Parathyroid adenoma (tissue), 2 donors: ENCODE results near the gene CLIC4.
"Not testable (repeated sequence)": the region's sequence is repeated elsewhere in the genome, so short reads cannot be mapped to it uniquely, and the experiment has no call there.

ENCODE experiments used
- H2AFZ ChIP-seq: fragments of 300-600 bp; sonication (generic); one replicate; pipeline ENCODE4 v1.7.0; 2017; ENCODE audit warnings: antibody characterized with exemption, mild to moderate bottlenecking
- H3K27ac ChIP-seq: fragments of 300-600 bp; sonication (generic); one replicate; pipeline ENCODE4 v1.7.0; 2017
- H3K27me3 ChIP-seq: fragments of 300-600 bp; sonication (generic); one replicate; pipeline ENCODE4 v1.7.0; 2017; ENCODE audit warnings: low read length; ENCODE audit not compliant: control insufficient read depth, insufficient read depth
- H3K36me3 ChIP-seq: fragments of 300-600 bp; sonication (generic); one replicate; pipeline ENCODE4 v1.7.0; 2017; ENCODE audit warnings: low read length; ENCODE audit not compliant: control insufficient read depth, insufficient read depth
- H3K4me1 ChIP-seq: fragments of 300-600 bp; sonication (generic); one replicate; pipeline ENCODE4 v1.7.0; 2017; ENCODE audit warnings: control low read depth
- H3K4me2 ChIP-seq: fragments of 300-600 bp; sonication (generic); one replicate; pipeline ENCODE4 v1.7.0; 2017; ENCODE audit warnings: low read length
- H3K4me3 ChIP-seq: fragments of 300-600 bp; sonication (generic); one replicate; pipeline ENCODE4 v1.7.0; 2017; ENCODE audit warnings: low read depth, low read length
- H3K79me2 ChIP-seq: fragments of 300-600 bp; sonication (generic); one replicate; pipeline ENCODE4 v1.7.0; 2017; ENCODE audit warnings: control low read depth
- H3K9ac ChIP-seq: fragments of 300-600 bp; sonication (generic); one replicate; pipeline ENCODE4 v1.7.0; 2017; ENCODE audit warnings: mild to moderate bottlenecking
- H3K9me3 ChIP-seq: fragments of 300-600 bp; sonication (generic); one replicate; pipeline ENCODE4 v1.7.0; 2017; ENCODE audit warnings: low read length; ENCODE audit not compliant: control insufficient read depth
- TF ChIP-seq, protein P1 (sequence below): fragments of 300-600 bp; sonication (generic); IDR thresholded peaks from one replicate; pipeline ENCODE4 v1.7.0; 2017; ENCODE audit warnings: antibody characterized with exemption, mild to moderate bottlenecking
- donor health status: primary hyperparathyroidism.

Gene CLIC4

DNA sequence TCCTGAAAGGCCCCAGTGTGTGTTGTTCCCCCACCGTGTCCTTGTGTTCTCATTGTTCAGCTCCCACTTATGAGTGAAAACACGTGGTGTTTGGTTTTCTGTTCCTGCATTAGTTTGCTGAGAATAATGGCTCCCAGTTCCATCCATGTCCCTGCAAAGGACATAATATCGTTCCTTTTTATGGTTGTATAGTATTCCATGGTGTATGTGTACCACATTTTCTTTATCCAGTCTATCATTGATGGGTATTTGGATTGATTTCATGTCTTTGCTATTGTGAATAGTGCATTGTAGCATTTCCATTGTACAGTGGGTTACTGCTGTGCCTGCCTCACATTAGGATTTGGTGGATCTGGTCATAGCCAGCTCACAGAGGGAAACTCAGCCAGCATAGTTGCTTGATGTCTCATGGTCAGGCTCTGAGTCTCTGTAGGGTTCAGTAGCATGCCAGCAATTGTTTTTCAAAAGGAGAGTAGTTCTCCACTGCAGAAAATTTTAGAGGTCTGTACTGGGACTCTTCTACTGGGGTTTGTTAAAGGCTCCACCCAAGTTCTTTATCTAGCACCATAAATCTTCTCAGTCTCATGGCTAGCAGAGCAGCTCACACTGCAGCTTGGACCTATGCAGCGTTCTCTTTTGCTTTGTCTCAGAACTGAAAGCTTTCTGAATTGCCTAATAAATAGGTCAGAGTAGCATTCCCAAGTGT is 143.9 kb downstream of the CLIC4 start:
- Histone ChIP-seq H3K27me3 (no peaks in the 10 kb centered on the region), H3K9ac (no peak overlapping the region), H3K27ac (no peak overlapping the region), H3K4me1 (no peaks in the 10 kb centered on the region), H3K79me2 (no peaks in the 10 kb centered on the region), H3K4me3 (no peak overlapping the region), H3K4me2 (no peak overlapping the region), H3K9me3 (no peaks in the 10 kb centered on the region), H3K36me3 (no peaks in the 10 kb centered on the region), H2AFZ (no peak overlapping the region)
- TF ChIP-seq, protein P1, sequence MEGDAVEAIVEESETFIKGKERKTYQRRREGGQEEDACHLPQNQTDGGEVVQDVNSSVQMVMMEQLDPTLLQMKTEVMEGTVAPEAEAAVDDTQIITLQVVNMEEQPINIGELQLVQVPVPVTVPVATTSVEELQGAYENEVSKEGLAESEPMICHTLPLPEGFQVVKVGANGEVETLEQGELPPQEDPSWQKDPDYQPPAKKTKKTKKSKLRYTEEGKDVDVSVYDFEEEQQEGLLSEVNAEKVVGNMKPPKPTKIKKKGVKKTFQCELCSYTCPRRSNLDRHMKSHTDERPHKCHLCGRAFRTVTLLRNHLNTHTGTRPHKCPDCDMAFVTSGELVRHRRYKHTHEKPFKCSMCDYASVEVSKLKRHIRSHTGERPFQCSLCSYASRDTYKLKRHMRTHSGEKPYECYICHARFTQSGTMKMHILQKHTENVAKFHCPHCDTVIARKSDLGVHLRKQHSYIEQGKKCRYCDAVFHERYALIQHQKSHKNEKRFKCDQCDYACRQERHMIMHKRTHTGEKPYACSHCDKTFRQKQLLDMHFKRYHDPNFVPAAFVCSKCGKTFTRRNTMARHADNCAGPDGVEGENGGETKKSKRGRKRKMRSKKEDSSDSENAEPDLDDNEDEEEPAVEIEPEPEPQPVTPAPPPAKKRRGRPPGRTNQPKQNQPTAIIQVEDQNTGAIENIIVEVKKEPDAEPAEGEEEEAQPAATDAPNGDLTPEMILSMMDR = no peak

DNA sequence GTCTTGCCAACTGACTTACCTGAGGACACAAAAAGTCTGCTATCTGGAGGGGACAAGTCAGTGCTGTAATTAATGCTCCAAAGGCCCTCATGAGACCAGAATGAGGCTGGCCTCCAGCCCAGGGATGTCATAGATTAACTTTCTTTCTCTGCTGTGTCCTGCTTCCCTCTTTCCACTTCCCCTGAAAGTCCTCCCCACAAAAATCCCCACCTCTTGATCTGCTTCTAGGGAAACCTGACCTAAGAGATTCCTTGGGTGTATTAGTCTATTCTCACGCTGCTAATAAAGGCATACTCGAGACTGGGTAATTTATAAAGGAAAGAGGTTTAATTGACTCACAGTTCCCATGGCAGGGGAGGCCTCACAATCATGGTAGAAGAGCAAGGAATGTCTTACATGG is 145.6 kb downstream of the CLIC4 start:
- H3K4me1 ChIP-seq = no peaks in the 10 kb centered on the region
- H3K4me3 ChIP-seq = no peak overlapping the region
- no peaks in the 10 kb centered on the region for H3K79me2 ChIP-seq
- H3K27ac ChIP-seq = no peak overlapping the region
- no peaks in the 10 kb centered on the region for H3K9me3 ChIP-seq
- TF ChIP-seq, protein P1 = no peak
- H3K36me3 ChIP-seq = no peaks in the 10 kb centered on the region
- H2AFZ ChIP-seq = no peak overlapping the region
- no peak overlapping the region for H3K9ac ChIP-seq
- no peak overlapping the region for H3K4me2 ChIP-seq
- no peaks in the 10 kb centered on the region for H3K27me3 ChIP-seq

GRCh38 chr1:24891367-24891766 is 146.1 kb downstream of the CLIC4 start:
- H3K4me1 ChIP-seq, H2AFZ ChIP-seq, H3K4me3 ChIP-seq, H3K27me3 ChIP-seq, H3K27ac ChIP-seq, H3K79me2 ChIP-seq, H3K4me2 ChIP-seq, H3K36me3 ChIP-seq, H3K9me3 ChIP-seq, H3K9ac ChIP-seq: not testable (repeated sequence)

DNA sequence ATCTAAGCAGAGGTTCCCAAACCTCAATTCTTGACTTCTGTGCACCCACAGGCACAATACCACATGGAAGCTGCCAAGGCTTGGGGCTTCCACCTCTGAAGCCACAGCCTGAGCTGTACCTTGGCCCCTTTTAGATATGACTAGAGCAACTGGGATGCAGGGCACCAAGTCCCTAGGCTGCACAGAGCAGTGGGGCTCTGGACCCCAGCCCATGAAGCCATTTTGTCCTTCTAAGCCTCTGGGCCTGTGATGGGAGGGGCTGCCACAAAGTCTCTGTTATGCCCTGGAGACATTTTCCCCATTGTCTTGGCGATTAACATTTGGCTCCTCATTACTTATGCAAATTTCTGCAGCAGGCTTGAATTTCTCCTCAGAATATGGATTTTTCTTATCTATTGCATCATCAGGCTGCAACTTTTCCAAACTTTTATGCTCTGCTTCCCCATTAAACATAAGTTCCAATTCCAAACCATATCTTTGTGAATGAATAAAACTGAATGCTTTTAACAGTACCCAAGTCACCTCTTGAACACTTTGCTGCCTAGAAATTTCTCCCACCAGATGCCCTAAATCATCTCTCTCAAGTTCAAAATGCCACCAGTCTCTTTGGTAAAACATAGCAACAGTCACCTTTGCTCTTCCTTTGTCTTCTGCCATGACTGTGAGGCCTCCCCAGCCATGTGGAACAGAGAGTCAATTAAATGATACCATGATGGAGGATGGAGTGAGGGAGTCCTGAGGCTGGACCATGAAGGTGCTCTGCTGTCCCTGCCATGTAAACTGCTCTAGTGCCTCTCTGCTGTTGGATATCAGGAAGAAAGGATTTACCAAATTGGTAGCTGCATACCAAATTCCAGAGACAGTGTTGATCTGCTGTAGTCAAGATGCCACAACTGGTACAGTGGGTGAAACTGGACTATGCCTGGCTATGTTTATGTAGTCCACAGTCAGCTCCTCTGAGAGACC is 147.2 kb downstream of the CLIC4 start:
- Histone ChIP-seq H3K79me2 (no peaks in the 10 kb centered on the region), H3K36me3 (no peaks in the 10 kb centered on the region), H3K9me3 (no peaks in the 10 kb centered on the region), H3K4me3 (no peak overlapping the region), H3K9ac (no peak overlapping the region), H3K27me3 (no peaks in the 10 kb centered on the region), H3K4me1 (no peaks in the 10 kb centered on the region), H3K4me2 (no peak overlapping the region), H3K27ac (no peak overlapping the region), H2AFZ (no peak overlapping the region)
- TF ChIP-seq, protein P1 = no peak

DNA sequence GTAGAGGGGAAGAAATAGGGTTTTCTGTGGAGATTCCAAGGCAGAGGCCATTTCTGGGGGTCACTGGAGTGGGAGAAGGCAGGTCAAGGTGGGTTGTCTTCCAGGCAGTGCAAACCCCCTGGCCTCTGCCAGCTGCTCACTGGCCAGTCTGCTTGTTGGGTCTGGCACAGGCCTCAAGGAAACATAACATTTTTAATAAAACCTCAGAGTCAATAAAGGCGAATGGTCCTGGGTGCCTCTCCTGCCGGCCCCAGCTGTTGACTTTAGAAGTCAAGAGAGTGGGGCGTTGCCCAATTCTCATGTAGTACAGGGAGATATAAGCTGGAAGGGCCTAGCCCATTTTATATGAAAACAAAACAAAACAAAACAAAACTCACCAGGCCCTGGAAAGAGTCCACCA is 148.2 kb downstream of the CLIC4 start:
- Histone ChIP-seq H3K27me3 (no peaks in the 10 kb centered on the region), H3K9me3 (no peaks in the 10 kb centered on the region), H3K4me2 (no peak overlapping the region), H3K4me1 (no peaks in the 10 kb centered on the region), H3K9ac (no peak overlapping the region), H2AFZ (no peak overlapping the region), H3K4me3 (no peak overlapping the region), H3K27ac (no peak overlapping the region), H3K79me2 (no peaks in the 10 kb centered on the region), H3K36me3 (no peaks in the 10 kb centered on the region)
- TF ChIP-seq, protein P1 = no peak
